Measurements from ENCODE around the gene DOCK6. TPM values are rescaled to one million over a fixed set of nuclear protein-coding genes. Genes with fewer than 3 reads are reported as not detected.

The DOCK6 gene
- total RNA-seq, 1 experiment from 2014 or later = 88.8 TPM

DNA sequence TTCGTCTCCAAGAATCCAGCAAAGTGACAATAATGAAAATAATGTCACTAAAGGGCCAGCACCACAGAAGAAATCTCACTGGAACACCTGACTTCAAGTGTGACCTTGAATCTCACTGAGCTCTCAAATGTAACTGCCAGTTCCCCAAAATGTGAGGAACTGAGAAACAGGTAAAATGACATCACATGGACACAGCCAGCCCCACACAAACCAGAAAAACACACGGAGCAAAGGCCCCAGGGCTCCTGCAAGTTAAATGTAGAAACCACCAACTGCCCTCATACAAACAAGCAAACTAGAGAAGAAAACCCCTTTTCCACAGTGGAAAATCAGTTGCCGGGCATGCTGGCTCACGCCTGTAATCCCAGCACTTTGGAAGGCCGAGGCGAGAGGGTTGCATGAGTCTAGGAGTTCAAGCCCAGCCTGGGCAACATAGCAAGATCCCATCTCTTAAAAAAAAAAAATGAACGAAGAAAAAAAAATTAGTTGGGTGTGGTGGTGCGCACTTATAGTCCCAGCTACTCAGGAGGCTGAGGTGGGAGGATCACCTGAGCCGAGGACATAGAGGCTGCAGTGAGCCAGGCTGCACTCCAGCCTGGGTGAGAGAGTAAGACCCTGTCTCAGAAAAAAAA lies 56.3 kb downstream of the DOCK6 start:
- Mint-ChIP-seq H3K9me3 (no peaks in the 10 kb centered on the region), H3K4me1 (0 out of 2 replicates have a peak, but pooled peaks cover 3% of the 10 kb centered on the region), H3K4me3 (no peak overlapping the region), H3K36me3 (no peaks in the 10 kb centered on the region; the same call in 1 of the 2 replicates), H3K27me3 (ENCODE audit: low read depth) (no peaks in the 10 kb centered on the region), H3K27ac (no peak overlapping the region)
- TF ChIP-seq MYBL2 (CRISPR knock-in tag; IDR thresholded peaks at IDR 0.05) (no peak), GRHL2 (CRISPR knock-in tag; IDR thresholded peaks at IDR 0.05; ENCODE audit: insufficient replicate concordance, severe bottlenecking) (no peak), JUN (CRISPR knock-in tag; IDR thresholded peaks at IDR 0.05) (no peak), NFE2L1 (CRISPR knock-in tag; IDR thresholded peaks at IDR 0.05) (no peak), JAZF1 (CRISPR knock-in tag; IDR thresholded peaks at IDR 0.05) (no peak)
- TF ChIP-seq, protein P1, sequence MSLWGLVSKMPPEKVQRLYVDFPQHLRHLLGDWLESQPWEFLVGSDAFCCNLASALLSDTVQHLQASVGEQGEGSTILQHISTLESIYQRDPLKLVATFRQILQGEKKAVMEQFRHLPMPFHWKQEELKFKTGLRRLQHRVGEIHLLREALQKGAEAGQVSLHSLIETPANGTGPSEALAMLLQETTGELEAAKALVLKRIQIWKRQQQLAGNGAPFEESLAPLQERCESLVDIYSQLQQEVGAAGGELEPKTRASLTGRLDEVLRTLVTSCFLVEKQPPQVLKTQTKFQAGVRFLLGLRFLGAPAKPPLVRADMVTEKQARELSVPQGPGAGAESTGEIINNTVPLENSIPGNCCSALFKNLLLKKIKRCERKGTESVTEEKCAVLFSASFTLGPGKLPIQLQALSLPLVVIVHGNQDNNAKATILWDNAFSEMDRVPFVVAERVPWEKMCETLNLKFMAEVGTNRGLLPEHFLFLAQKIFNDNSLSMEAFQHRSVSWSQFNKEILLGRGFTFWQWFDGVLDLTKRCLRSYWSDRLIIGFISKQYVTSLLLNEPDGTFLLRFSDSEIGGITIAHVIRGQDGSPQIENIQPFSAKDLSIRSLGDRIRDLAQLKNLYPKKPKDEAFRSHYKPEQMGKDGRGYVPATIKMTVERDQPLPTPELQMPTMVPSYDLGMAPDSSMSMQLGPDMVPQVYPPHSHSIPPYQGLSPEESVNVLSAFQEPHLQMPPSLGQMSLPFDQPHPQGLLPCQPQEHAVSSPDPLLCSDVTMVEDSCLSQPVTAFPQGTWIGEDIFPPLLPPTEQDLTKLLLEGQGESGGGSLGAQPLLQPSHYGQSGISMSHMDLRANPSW (CRISPR knock-in tag; conservative IDR thresholded peaks at IDR 0.05; ENCODE audit: low read depth) = no peak
- ATAC-seq (no peak), DNase-seq (ENCODE audit: low spot score) (no peak)
- POLR2A ChIA-PET = no interaction called here
- CTCF ChIA-PET = interaction anchor here (0.9 kb wide), 1 partner anchor 37 kb away, joined by 3 read pairs; no protein-coding TSS in a partner anchor

DNA sequence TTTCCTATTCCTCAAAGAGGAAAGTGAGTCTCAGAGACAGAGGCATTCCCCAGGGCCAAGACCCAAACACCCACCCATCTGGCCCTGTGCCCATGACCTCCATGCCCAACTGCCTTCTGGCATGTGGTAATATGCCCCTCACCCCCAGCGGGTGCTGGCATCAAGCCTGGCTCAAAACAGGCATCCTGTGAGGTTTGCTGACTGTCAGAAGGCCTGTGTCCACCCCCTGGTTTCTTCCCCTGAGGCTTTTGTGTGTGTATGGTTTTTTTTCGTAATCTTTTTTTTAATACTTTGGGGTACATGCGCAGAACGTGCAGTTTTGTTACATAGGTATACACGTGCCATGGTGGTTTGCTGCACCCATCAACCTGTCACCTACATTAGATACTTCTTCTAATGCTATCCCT lies 57.4 kb downstream of the DOCK6 start:
- Mint-ChIP-seq H3K4me3 (no peak overlapping the region), H3K9me3 (no peaks in the 10 kb centered on the region), H3K36me3 (no peaks in the 10 kb centered on the region; the same call in 1 of the 2 replicates), H3K27me3 (ENCODE audit: low read depth) (no peaks in the 10 kb centered on the region), H3K27ac (no peak overlapping the region), H3K4me1 (0 out of 2 replicates have a peak, but pooled peaks cover 3% of the 10 kb centered on the region)
- ChIA-PET POLR2A (interaction anchor here (0.6 kb wide), 1 partner anchor 29 kb away, joined by 3 read pairs; no protein-coding TSS in a partner anchor), CTCF (interaction anchor here (1.4 to 1.7 kb wide), 2 partner anchors 67 to 89 kb away, joined by 3 to 8 read pairs; no protein-coding TSS in a partner anchor)
- ATAC-seq (no peak), DNase-seq (ENCODE audit: low spot score) (no peak)
- TF ChIP-seq, protein P2, sequence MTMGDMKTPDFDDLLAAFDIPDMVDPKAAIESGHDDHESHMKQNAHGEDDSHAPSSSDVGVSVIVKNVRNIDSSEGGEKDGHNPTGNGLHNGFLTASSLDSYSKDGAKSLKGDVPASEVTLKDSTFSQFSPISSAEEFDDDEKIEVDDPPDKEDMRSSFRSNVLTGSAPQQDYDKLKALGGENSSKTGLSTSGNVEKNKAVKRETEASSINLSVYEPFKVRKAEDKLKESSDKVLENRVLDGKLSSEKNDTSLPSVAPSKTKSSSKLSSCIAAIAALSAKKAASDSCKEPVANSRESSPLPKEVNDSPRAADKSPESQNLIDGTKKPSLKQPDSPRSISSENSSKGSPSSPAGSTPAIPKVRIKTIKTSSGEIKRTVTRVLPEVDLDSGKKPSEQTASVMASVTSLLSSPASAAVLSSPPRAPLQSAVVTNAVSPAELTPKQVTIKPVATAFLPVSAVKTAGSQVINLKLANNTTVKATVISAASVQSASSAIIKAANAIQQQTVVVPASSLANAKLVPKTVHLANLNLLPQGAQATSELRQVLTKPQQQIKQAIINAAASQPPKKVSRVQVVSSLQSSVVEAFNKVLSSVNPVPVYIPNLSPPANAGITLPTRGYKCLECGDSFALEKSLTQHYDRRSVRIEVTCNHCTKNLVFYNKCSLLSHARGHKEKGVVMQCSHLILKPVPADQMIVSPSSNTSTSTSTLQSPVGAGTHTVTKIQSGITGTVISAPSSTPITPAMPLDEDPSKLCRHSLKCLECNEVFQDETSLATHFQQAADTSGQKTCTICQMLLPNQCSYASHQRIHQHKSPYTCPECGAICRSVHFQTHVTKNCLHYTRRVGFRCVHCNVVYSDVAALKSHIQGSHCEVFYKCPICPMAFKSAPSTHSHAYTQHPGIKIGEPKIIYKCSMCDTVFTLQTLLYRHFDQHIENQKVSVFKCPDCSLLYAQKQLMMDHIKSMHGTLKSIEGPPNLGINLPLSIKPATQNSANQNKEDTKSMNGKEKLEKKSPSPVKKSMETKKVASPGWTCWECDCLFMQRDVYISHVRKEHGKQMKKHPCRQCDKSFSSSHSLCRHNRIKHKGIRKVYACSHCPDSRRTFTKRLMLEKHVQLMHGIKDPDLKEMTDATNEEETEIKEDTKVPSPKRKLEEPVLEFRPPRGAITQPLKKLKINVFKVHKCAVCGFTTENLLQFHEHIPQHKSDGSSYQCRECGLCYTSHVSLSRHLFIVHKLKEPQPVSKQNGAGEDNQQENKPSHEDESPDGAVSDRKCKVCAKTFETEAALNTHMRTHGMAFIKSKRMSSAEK (CRISPR knock-in tag; IDR thresholded peaks at IDR 0.05; ENCODE audit: borderline replicate concordance) = no peak
- no peak for TF ChIP-seq ESRRA (CRISPR knock-in tag; IDR thresholded peaks at IDR 0.05; ENCODE audit: borderline replicate concordance)
- TF ChIP-seq ZNF219 (CRISPR knock-in tag; IDR thresholded peaks at IDR 0.05; ENCODE audit: borderline replicate concordance) = no peak

DNA sequence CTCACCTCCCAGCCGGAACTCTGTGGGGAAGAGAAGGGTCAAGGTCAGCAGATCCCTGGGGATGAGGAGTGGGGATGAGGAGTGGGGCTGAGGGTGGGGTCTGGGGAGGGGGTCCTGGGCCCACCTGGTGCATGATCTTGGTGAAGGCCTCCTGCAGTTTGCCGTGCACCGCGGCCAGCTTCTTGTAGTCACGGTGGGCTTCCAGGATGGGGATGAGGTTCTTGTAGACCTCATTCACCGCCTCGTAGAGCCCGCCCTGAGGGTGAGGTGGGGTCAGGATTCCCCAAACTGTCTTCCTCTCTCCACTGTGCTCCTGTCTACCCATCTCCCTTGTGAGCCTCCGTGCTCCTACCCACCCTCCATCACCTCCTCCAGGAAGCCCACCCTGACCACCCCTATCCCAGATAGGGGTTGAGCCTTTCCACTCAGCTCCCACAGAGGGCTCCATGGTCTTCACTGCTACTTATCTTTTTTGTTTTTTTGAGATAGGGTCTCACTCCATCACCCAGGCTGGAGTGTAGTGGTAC lies 58.2 kb downstream of the DOCK6 start:
- DNase-seq (ENCODE audit: low spot score) (no peak), ATAC-seq (no peak)
- Mint-ChIP-seq H3K4me3 (no peak overlapping the region), H3K27me3 (ENCODE audit: low read depth) (no peaks in the 10 kb centered on the region), H3K4me1 (0 out of 2 replicates have a peak, but pooled peaks cover 3% of the 10 kb centered on the region), H3K27ac (no peak overlapping the region), H3K36me3 (no peaks in the 10 kb centered on the region; the same call in 1 of the 2 replicates), H3K9me3 (no peaks in the 10 kb centered on the region)
- POLR2A ChIA-PET = no interaction called here
- CTCF ChIA-PET = interaction anchor here (0.6 to 1.7 kb wide), 8 partner anchors 13 to 684 kb away, joined by 3 to 8 read pairs (median 5); no protein-coding TSS in a partner anchor
- TF ChIP-seq MXD4 (CRISPR knock-in tag; IDR thresholded peaks at IDR 0.05; ENCODE audit: borderline replicate concordance) = no peak
- TF ChIP-seq, protein P3, sequence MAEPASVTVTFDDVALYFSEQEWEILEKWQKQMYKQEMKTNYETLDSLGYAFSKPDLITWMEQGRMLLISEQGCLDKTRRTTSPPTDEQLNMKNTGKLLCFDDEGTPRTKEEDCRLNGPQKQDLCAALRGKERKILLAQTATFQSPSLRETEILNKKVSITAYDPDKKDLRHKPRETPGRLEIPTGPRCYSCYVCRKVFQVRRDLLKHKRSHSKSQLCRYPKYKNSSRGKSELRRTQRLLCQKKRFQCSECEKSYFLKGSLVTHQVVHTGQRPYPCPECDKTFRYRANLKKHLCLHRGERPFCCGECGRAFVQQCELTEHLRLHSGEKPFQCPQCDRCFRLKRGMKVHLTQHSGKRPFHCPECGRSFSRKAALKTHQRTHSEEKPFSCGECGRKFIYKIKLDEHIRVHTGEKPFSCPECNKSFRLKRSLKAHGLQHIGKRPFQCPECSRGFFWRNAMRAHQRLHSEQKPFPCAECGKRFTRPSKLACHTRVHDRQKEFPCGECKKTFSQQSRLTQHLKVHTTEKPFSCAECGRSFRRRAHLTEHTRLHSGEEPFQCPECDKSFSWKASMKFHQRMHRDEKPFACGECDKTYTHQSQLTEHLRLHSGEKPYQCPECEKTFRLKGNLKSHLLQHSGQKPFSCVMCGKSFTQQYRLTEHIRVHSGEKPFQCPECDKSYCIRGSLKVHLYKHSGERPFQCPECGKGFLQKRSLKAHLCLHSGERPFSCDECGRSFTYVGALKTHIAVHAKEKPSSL (CRISPR knock-in tag; conservative IDR thresholded peaks at IDR 0.05) = no peak
- TF ChIP-seq, protein P1 (CRISPR knock-in tag; conservative IDR thresholded peaks at IDR 0.05; ENCODE audit: low read depth) = no peak
- TF ChIP-seq, protein P2 (CRISPR knock-in tag; IDR thresholded peaks at IDR 0.05; ENCODE audit: borderline replicate concordance) = no peak

Data from WTC11 (cell line).